Central memory CD8-positive, alpha-beta T cell (primary cell): ENCODE data around the gene PDE4B.

Experiments
- ATAC-seq: fragments of 150-1000 bp; cut with Tn5 transposase; replicated peaks from 2 replicates; pipeline ENCODE4 v1.10.0; 2022; ENCODE audit warnings: mild to moderate bottlenecking, moderate FRiP score, moderate number of reproducible peaks; ENCODE audit not compliant: poor library complexity, severe bottlenecking; ENCODE audit errors: extremely low read depth
- DNase-seq, 2 donors: peaks; one replicate each; pipeline ENCODE4 v3.0.0; 2021; ENCODE audit warnings: low spot score in 2 of 2
- H3K27ac Mint-ChIP-seq: one replicate; pipeline ENCODE4 v1.8.0; 2022; ENCODE audit warnings: low read depth, mild to moderate bottlenecking, moderate library complexity, mixed read lengths
- H3K27me3 Mint-ChIP-seq: one replicate; pipeline ENCODE4 v1.8.0; 2022; ENCODE audit warnings: mixed read lengths
- H3K36me3 Mint-ChIP-seq: one replicate; pipeline ENCODE4 v1.8.0; 2022; ENCODE audit warnings: mild to moderate bottlenecking, moderate library complexity, mixed read lengths; ENCODE audit not compliant: insufficient read depth
- H3K4me1 Mint-ChIP-seq: one replicate; pipeline ENCODE4 v1.8.0; 2022; ENCODE audit warnings: mixed read lengths
- H3K4me3 Mint-ChIP-seq: one replicate; pipeline ENCODE4 v1.8.0; 2022; ENCODE audit warnings: mild to moderate bottlenecking, moderate library complexity, mixed read lengths
- H3K9me3 Mint-ChIP-seq: one replicate; pipeline ENCODE4 v1.8.0; 2022; ENCODE audit warnings: mixed read lengths

Gene PDE4B

DNA sequence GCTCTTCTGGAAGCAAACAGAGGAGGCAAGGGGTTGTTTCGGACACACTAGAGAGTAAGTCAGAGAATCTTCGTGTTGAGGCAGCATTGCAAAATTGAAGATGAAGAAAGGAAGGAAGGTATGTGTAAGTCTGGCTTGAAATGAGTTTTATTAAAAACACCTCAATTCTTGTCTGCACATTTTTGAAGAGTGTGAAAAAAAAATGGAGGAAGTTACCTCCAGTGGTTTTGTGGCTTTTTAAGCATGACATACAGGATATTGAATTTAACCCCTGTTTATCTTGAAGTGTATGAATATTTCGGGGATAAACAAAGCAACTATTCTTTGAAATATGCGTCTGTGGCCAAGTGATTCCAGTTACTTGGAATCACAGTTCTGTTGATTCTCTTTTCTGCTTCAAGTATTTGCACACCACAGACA lies 538.0 kb downstream of the PDE4B start:
- no peak for DNase-seq
- H3K4me3 Mint-ChIP-seq, result peak overlapping the region; percentile 93
- H3K36me3 Mint-ChIP-seq, result peaks cover 34% of the 10 kb centered on the region
- H3K27me3 Mint-ChIP-seq, result no peaks in the 10 kb centered on the region
- H3K9me3 Mint-ChIP-seq, result no peaks in the 10 kb centered on the region
- peak; percentile 63 for ATAC-seq
- peaks cover 31% of the 10 kb centered on the region for H3K4me1 Mint-ChIP-seq
- peak overlapping the region; percentile 98 for H3K27ac Mint-ChIP-seq

- no peaks in the 10 kb centered on the region for H3K9me3 Mint-ChIP-seq
- peak in 1 of 2 donors; percentile 30 for DNase-seq
- peak; percentile 8 for ATAC-seq
- H3K27me3 Mint-ChIP-seq, result no peaks in the 10 kb centered on the region
- H3K4me3 Mint-ChIP-seq, result peak overlapping the region; percentile 93
- peaks cover 42% of the 10 kb centered on the region for H3K36me3 Mint-ChIP-seq
- H3K27ac Mint-ChIP-seq, result peak overlapping the region; percentile 98
- peaks cover 41% of the 10 kb centered on the region for H3K4me1 Mint-ChIP-seq
Observed at GRCh38 chr1:66331658-66332547, 539.2 kb downstream of the PDE4B start.

- peak overlapping the region; percentile 98 for H3K27ac Mint-ChIP-seq
- peaks cover 46% of the 10 kb centered on the region for H3K36me3 Mint-ChIP-seq
- H3K4me3 Mint-ChIP-seq, result peak overlapping the region; percentile 93
- H3K9me3 Mint-ChIP-seq, result no peaks in the 10 kb centered on the region
- H3K27me3 Mint-ChIP-seq, result no peaks in the 10 kb centered on the region
- ATAC-seq, result no peak
- H3K4me1 Mint-ChIP-seq, result peaks cover 43% of the 10 kb centered on the region
- DNase-seq, result no peak
Observed at GRCh38 chr1:66332548-66332901, 539.8 kb downstream of the PDE4B start.

- ATAC-seq, result no peak
- H3K9me3 Mint-ChIP-seq, result no peaks in the 10 kb centered on the region
- H3K4me1 Mint-ChIP-seq, result peaks cover 42% of the 10 kb centered on the region
Observed at GRCh38 chr1:66333466-66334199, 540.9 kb downstream of the PDE4B start.

GRCh38 chr1:66334318-66334717 lies 541.6 kb downstream of the PDE4B start:
- Mint-ChIP-seq H3K27me3 (no peaks in the 10 kb centered on the region), H3K27ac (peak overlapping the region; percentile 98), H3K9me3 (no peaks in the 10 kb centered on the region), H3K4me1 (peaks cover 38% of the 10 kb centered on the region), H3K36me3 (peaks cover 48% of the 10 kb centered on the region), H3K4me3 (peak overlapping the region; percentile 93)
- ATAC-seq (no peak), DNase-seq (no peak)

More at GRCh38 chr1:66333466-66334199, 540.9 kb downstream of the PDE4B start:
- no peak for DNase-seq
- Mint-ChIP-seq H3K36me3 (peaks cover 48% of the 10 kb centered on the region), H3K27me3 (no peaks in the 10 kb centered on the region), H3K4me3 (peak overlapping the region; percentile 93), H3K27ac (peak overlapping the region; percentile 98)

- H3K9me3 Mint-ChIP-seq, result no peaks in the 10 kb centered on the region
- H3K27ac Mint-ChIP-seq, result peak overlapping the region; percentile 98
- DNase-seq (no peak), ATAC-seq (no peak)
- H3K36me3 Mint-ChIP-seq, result peaks cover 47% of the 10 kb centered on the region
- no peaks in the 10 kb centered on the region for H3K27me3 Mint-ChIP-seq
- H3K4me3 Mint-ChIP-seq, result peak overlapping the region; percentile 93
- peaks cover 34% of the 10 kb centered on the region for H3K4me1 Mint-ChIP-seq
Observed at GRCh38 chr1:66335125-66335524, 542.4 kb downstream of the PDE4B start.

- H3K4me1 Mint-ChIP-seq, result peaks cover 30% of the 10 kb centered on the region
- H3K36me3 Mint-ChIP-seq, result peaks cover 39% of the 10 kb centered on the region
- H3K27me3 Mint-ChIP-seq, result no peaks in the 10 kb centered on the region
- peak overlapping the region; percentile 98 for H3K27ac Mint-ChIP-seq
- ATAC-seq (peak; percentile 82), DNase-seq (peak; percentile 55 to 80)
- no peaks in the 10 kb centered on the region for H3K9me3 Mint-ChIP-seq
- H3K4me3 Mint-ChIP-seq, result peak overlapping the region; percentile 93
Observed at GRCh38 chr1:66335859-66336640, 543.4 kb downstream of the PDE4B start.

GRCh38 chr1:66336641-66336990 lies 543.9 kb downstream of the PDE4B start:
- no peaks in the 10 kb centered on the region for H3K27me3 Mint-ChIP-seq
- ATAC-seq (no peak), DNase-seq (no peak)
- H3K9me3 Mint-ChIP-seq, result no peaks in the 10 kb centered on the region
- peak overlapping the region; percentile 93 for H3K4me3 Mint-ChIP-seq
- H3K36me3 Mint-ChIP-seq, result peaks cover 37% of the 10 kb centered on the region
- peak overlapping the region; percentile 98 for H3K27ac Mint-ChIP-seq
- peaks cover 35% of the 10 kb centered on the region for H3K4me1 Mint-ChIP-seq

GRCh38 chr1:66337249-66337648 lies 544.6 kb downstream of the PDE4B start:
- H3K36me3 Mint-ChIP-seq, result peaks cover 32% of the 10 kb centered on the region
- DNase-seq (no peak), ATAC-seq (no peak)
- peak overlapping the region; percentile 98 for H3K27ac Mint-ChIP-seq
- H3K27me3 Mint-ChIP-seq, result no peaks in the 10 kb centered on the region
- no peaks in the 10 kb centered on the region for H3K9me3 Mint-ChIP-seq
- H3K4me1 Mint-ChIP-seq, result peaks cover 39% of the 10 kb centered on the region
- peak overlapping the region; percentile 93 for H3K4me3 Mint-ChIP-seq

DNA sequence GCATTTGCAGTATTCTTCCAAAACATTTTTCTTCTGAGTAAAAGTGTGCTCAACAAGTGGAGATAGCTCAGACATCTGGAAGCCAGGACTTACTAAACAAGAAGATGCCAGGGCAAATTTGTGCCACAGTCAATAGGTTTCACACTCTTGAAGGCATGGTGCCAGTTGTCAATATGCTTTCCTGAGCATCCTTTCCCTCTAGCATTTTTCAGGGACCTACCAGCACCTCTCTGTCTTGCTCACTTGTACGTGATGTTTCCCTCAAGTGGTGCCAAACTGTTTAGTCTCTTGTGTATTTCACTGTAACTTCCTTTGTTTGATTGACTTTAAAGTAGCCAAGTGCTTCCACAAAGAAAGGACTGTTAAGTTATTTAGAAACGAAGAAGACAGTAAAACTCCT lies 547.2 kb downstream of the PDE4B start:
- Mint-ChIP-seq H3K4me1 (peaks cover 56% of the 10 kb centered on the region), H3K4me3 (peak overlapping the region; percentile 68), H3K27ac (peak overlapping the region; percentile 82), H3K36me3 (peaks cover 23% of the 10 kb centered on the region), H3K9me3 (no peaks in the 10 kb centered on the region), H3K27me3 (no peaks in the 10 kb centered on the region)
- DNase-seq (no peak), ATAC-seq (no peak)

DNA sequence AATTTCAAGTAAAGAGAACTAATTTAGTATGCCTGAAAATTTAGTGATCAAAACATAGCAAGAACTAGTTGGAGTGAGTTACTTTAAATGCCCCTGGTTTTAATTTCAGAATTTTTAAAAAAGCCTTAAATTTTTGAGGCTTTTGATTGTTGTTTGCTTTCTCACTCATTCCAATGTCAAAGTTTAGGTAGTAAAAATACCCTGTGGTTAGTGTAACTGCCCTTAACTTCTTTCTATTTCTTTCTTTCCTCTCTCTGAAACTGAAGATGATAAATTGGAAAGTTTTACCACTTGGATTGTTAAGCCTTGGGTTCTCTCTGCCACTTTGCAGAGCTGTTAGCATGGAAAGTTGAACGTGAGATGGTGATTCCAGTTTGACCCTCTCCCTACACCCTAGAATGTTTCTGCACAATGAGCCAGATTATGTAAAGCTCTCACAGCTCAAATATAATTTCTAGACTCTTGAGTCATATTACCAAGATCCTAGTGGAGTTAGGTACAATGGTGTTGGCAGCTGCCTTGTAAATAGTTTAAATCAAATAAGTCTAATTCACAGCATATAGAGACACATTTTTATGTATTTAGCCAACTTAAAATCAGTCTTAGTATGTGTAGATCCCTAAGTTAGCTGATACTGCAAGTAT lies 548.9 kb downstream of the PDE4B start:
- no peaks in the 10 kb centered on the region for H3K9me3 Mint-ChIP-seq
- peaks cover 61% of the 10 kb centered on the region for H3K4me1 Mint-ChIP-seq
- ATAC-seq (no peak), DNase-seq (no peak)
- no peaks in the 10 kb centered on the region for H3K27me3 Mint-ChIP-seq
- H3K4me3 Mint-ChIP-seq, result peak overlapping the region; percentile 60
- peak overlapping the region; percentile 23 for H3K27ac Mint-ChIP-seq
- peaks cover 13% of the 10 kb centered on the region for H3K36me3 Mint-ChIP-seq

DNA sequence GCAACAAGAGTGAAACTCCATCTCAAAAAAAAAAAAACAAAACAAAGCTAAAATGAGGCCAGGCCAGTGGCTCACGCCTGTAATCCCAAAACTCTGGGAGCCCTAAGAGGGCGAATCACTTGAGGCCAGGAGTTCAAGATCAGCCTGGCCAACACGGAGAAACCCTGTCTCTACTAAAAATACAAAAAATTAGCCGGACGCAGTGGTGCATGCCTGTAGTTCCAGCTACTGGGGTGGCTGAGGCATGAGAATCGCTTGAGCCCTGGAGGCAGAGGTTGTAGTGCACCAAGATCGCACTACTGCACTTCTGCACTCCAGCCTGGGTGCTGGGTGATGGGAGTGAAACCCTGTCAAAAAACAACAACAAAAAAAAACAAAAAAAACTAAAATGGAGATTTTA lies 550.0 kb downstream of the PDE4B start:
- H3K4me3 Mint-ChIP-seq, result peak overlapping the region; percentile 68

More for the DNA sequence above, 550.0 kb downstream of the PDE4B start:
- peaks cover 8% of the 10 kb centered on the region for H3K36me3 Mint-ChIP-seq
- peaks cover 58% of the 10 kb centered on the region for H3K4me1 Mint-ChIP-seq
- DNase-seq, result no peak
- ATAC-seq, result no peak
- no peaks in the 10 kb centered on the region for H3K9me3 Mint-ChIP-seq
- H3K27ac Mint-ChIP-seq, result peak overlapping the region; percentile 79
- no peaks in the 10 kb centered on the region for H3K27me3 Mint-ChIP-seq
